H1 (cell line): Measurements from ENCODE around the gene CACNA1C. TPM values are rescaled to one million over a fixed set of nuclear protein-coding genes. Genes with fewer than 3 reads are reported as not detected.

Experiments
- CTCF ChIA-PET: fragments of 300-600 bp; sonication (Branson Sonifier 250); formaldehyde crosslinking; loops from one replicate; lab custom pipeline; 2021; ENCODE audit not compliant: partially characterized antibody; lab: Charles Lee
- POLR2A ChIA-PET: fragments of 300-600 bp; sonication (Branson Sonifier 250); formaldehyde crosslinking; loops from one replicate; lab custom pipeline; 2021; ENCODE audit warnings: inconsistent platforms; ENCODE audit not compliant: partially characterized antibody; lab: Charles Lee
- DNase-seq, 2 experiments: peaks; one replicate each; pipeline versions ENCODE4 v3.0.0 to v3.0.0-alpha.2; 2010 to 2022; ENCODE audit warnings: low spot score in 2 of 2, low read depth in 1 of 2, mixed read lengths in 1 of 2
- FAIRE-seq: peaks from 2 replicates; lab custom pipeline; 2011; peaks lifted over from hg19 to GRCh38; lab: Jason Lieb, UNC
- H2AFZ ChIP-seq: 2 replicates; pipeline ENCODE4 v1.8.1; 2012; ENCODE audit warnings: low read length, inconsistent platforms
- H2AK5ac ChIP-seq: 2 replicates; pipeline ENCODE4 v1.6.1; 2013; ENCODE audit warnings: low read depth, low read length
- H2BK120ac ChIP-seq: replicated peaks from 2 replicates; pipeline ENCODE3; 2013; ENCODE audit warnings: low read depth, low read length, inconsistent platforms
- H2BK12ac ChIP-seq: 2 replicates; pipeline ENCODE4 v1.6.1; 2013; ENCODE audit warnings: low read depth, low read length
- H2BK15ac ChIP-seq: 2 replicates; pipeline ENCODE4 v1.6.1; 2013; ENCODE audit warnings: low read length
- H2BK20ac ChIP-seq: 2 replicates; pipeline ENCODE4 v1.6.1; 2013; ENCODE audit warnings: low read length
- H2BK5ac ChIP-seq: 2 replicates; pipeline ENCODE4 v1.6.1; 2013; ENCODE audit warnings: low read depth, low read length
- H3K14ac ChIP-seq: 2 replicates; pipeline ENCODE4 v1.6.1; 2013; ENCODE audit warnings: inconsistent platforms; ENCODE audit not compliant: insufficient read length
- H3K18ac ChIP-seq: 2 replicates; pipeline ENCODE4 v1.6.1; 2013; ENCODE audit warnings: low read length; ENCODE audit errors: extremely low read depth
- H3K23ac ChIP-seq: 2 replicates; pipeline ENCODE4 v1.6.1; 2013; ENCODE audit warnings: inconsistent platforms; ENCODE audit not compliant: insufficient read length
- H3K23me2 ChIP-seq: 2 replicates; pipeline ENCODE4 v1.6.1; 2013; ENCODE audit warnings: low read depth, low read length
- H3K27ac ChIP-seq: 2 replicates; pipeline ENCODE4 v1.6.1; 2011; ENCODE audit warnings: low read depth, low read length, inconsistent platforms
- H3K27me3 ChIP-seq, 4 experiments: replicated peaks in 1 of 4; 1 replicate in 1 of 4; 2 replicates in 3 of 4; pipeline versions ENCODE4 v1.6.1 to v1.8.1; 2011 to 2013; ENCODE audit warnings: low read length in 3 of 4, mild to moderate bottlenecking in 3 of 4, inconsistent platforms in 2 of 4, mixed read lengths in 2 of 4, moderate library complexity in 1 of 4; ENCODE audit not compliant: control insufficient read depth in 3 of 4, insufficient read depth in 3 of 4; ENCODE audit errors: extremely low read depth in 1 of 4
- H3K36me3 ChIP-seq, 4 experiments: 2 replicates each; pipeline versions ENCODE4 v1.6.1 to v1.8.1; 2011 to 2013; ENCODE audit warnings: mild to moderate bottlenecking in 4 of 4, low read length in 3 of 4, moderate library complexity in 2 of 4, control low read depth in 1 of 4, inconsistent platforms in 1 of 4; ENCODE audit not compliant: insufficient read depth in 4 of 4, control insufficient read depth in 2 of 4
- H3K4ac ChIP-seq: replicated peaks from 2 replicates; pipeline ENCODE3; 2013; ENCODE audit warnings: low read length, low read depth, mixed read lengths, inconsistent platforms; ENCODE audit not compliant: insufficient read length
- H3K4me1 ChIP-seq, 4 experiments: replicated peaks in 1 of 4; 1 replicate in 1 of 4; 2 replicates in 3 of 4; pipeline versions ENCODE4 v1.6.1 to v1.8.1; 2011 to 2013; ENCODE audit warnings: low read length in 3 of 4, inconsistent platforms in 2 of 4, mixed read lengths in 1 of 4; ENCODE audit not compliant: insufficient read depth in 4 of 4, control insufficient read depth in 3 of 4
- H3K4me2 ChIP-seq, 2 experiments: 2 replicates each; pipeline versions ENCODE4 v1.6.1 to v1.8.1; 2011 to 2013; ENCODE audit warnings: low read depth in 2 of 2, low read length in 2 of 2, control low read depth in 1 of 2, inconsistent platforms in 1 of 2, mild to moderate bottlenecking in 1 of 2; ENCODE audit not compliant: insufficient read depth in 1 of 2
- H3K4me3 ChIP-seq, 4 experiments: fragments of 200-600, 300-600 bp in 1 of 4; sonication (generic), shearing (Covaris generic), sonication (Bioruptor Twin) in 1 of 4; 2 replicates each; pipeline versions ENCODE4 v1.5.1 to v1.8.1; 2011 to 2016; ENCODE audit warnings: low read length in 4 of 4, low read depth in 3 of 4, control low read depth in 2 of 4, inconsistent platforms in 2 of 4, mild to moderate bottlenecking in 2 of 4, mixed read lengths in 1 of 4, moderate library complexity in 1 of 4; ENCODE audit not compliant: insufficient read depth in 2 of 4; ENCODE audit errors: extremely low read depth in 1 of 4
- H3K56ac ChIP-seq: replicated peaks from 2 replicates; pipeline ENCODE3; 2013; ENCODE audit warnings: low read depth, mild to moderate bottlenecking, mixed read lengths, low read length, inconsistent platforms; ENCODE audit not compliant: insufficient read length
- H3K79me1 ChIP-seq: 2 replicates; pipeline ENCODE4 v1.6.1; 2013; ENCODE audit warnings: low read depth, low read length, control low read depth
- H3K79me2 ChIP-seq, 2 experiments: 2 replicates each; pipeline versions ENCODE4 v1.6.1 to v1.8.1; 2012 to 2013; ENCODE audit warnings: low read length in 2 of 2, mild to moderate bottlenecking in 2 of 2, inconsistent platforms in 1 of 2; ENCODE audit not compliant: insufficient read depth in 2 of 2, control insufficient read depth in 1 of 2
- H3K9ac ChIP-seq, 4 experiments: replicated peaks in 1 of 4; 1 replicate in 1 of 4; 2 replicates in 3 of 4; pipeline versions ENCODE4 v1.6.1 to v1.8.1; 2011 to 2013; ENCODE audit warnings: low read depth in 3 of 4, low read length in 3 of 4, control low read depth in 2 of 4, mild to moderate bottlenecking in 2 of 4, moderate library complexity in 2 of 4, inconsistent platforms in 1 of 4; ENCODE audit errors: extremely low read depth in 1 of 4
- H3K9me3 ChIP-seq, 2 experiments: 2 replicates each; pipeline versions ENCODE4 v1.6.1 to v1.8.1; 2012 to 2013; ENCODE audit warnings: mild to moderate bottlenecking in 2 of 2, moderate library complexity in 2 of 2, control low read depth in 1 of 2, inconsistent platforms in 1 of 2, low read depth in 1 of 2, low read length in 1 of 2, mixed read lengths in 1 of 2; ENCODE audit not compliant: insufficient read depth in 2 of 2
- H4K20me1 ChIP-seq, 2 experiments: replicated peaks in 1 of 2; 2 replicates each; pipeline versions ENCODE3 to v1.8.1; 2011 to 2013; ENCODE audit warnings: inconsistent platforms in 2 of 2, low read length in 2 of 2, mild to moderate bottlenecking in 1 of 2; ENCODE audit not compliant: insufficient read depth in 2 of 2, control insufficient read depth in 1 of 2
- H4K5ac ChIP-seq: 2 replicates; pipeline ENCODE4 v1.6.1; 2013; ENCODE audit warnings: low read length, low read depth, mixed read lengths, inconsistent platforms; ENCODE audit not compliant: insufficient read length
- H4K8ac ChIP-seq: 2 replicates; pipeline ENCODE4 v1.8.0; 2013; ENCODE audit warnings: mild to moderate bottlenecking, moderate library complexity, low read length, inconsistent platforms; ENCODE audit not compliant: insufficient read depth; ENCODE audit errors: extremely low read depth
- H4K91ac ChIP-seq: replicated peaks from 2 replicates; pipeline ENCODE3; 2013; ENCODE audit warnings: low read length, mixed read lengths, inconsistent platforms; ENCODE audit not compliant: insufficient read length
- ATF3 ChIP-seq: IDR thresholded peaks from 2 replicates; pipeline ENCODE4 v1.6.1; 2011; ENCODE audit warnings: low read depth, mild to moderate bottlenecking, low read length; ENCODE audit not compliant: insufficient read depth
- BACH1 ChIP-seq: IDR thresholded peaks from 2 replicates; pipeline ENCODE4 v1.6.1; 2012; ENCODE audit warnings: low read length, improper control_type of control experiment
- CHD1 ChIP-seq: IDR thresholded peaks from 2 replicates; pipeline ENCODE4 v1.6.1; 2012; ENCODE audit warnings: low read depth, low read length, improper control_type of control experiment
- CTBP2 ChIP-seq: IDR thresholded peaks from 2 replicates; pipeline ENCODE4 v1.7.0; 2011; ENCODE audit warnings: borderline replicate concordance, mild to moderate bottlenecking, moderate library complexity, mixed read lengths, low read length; ENCODE audit not compliant: insufficient read depth, insufficient read length
- EP300 ChIP-seq, 2 experiments: IDR thresholded peaks; 1 replicate in 1 of 2; 2 replicates in 1 of 2; pipeline ENCODE4 v1.6.1; 2011 to 2012; ENCODE audit warnings: low read depth in 2 of 2, low read length in 2 of 2, mild to moderate bottlenecking in 2 of 2, borderline replicate concordance in 1 of 2, inconsistent platforms in 1 of 2, moderate library complexity in 1 of 2
- JUND ChIP-seq: IDR thresholded peaks from 2 replicates; pipeline ENCODE4 v1.6.1; 2011; ENCODE audit warnings: mild to moderate bottlenecking, improper control_type of control experiment, low read length
- KDM4A ChIP-seq: IDR thresholded peaks from one replicate; pipeline ENCODE4 v1.7.1; 2012; ENCODE audit warnings: low read depth, mild to moderate bottlenecking, moderate library complexity, low read length, inconsistent platforms; ENCODE audit not compliant: severe bottlenecking
- KDM5A ChIP-seq: fragments of 200-600 bp; IDR thresholded peaks from 2 replicates; pipeline ENCODE4 v1.7.1; 2012; ENCODE audit warnings: mild to moderate bottlenecking, low read length, inconsistent platforms, mixed read lengths
- SIRT6 ChIP-seq: IDR thresholded peaks from one replicate; pipeline ENCODE4 v1.7.1; 2012; ENCODE audit warnings: low read length, inconsistent platforms
- SRF ChIP-seq: IDR thresholded peaks from 2 replicates; pipeline ENCODE4 v1.6.1; 2011; ENCODE audit warnings: mild to moderate bottlenecking, low read depth, low read length, moderate library complexity
- TBP ChIP-seq: IDR thresholded peaks from 2 replicates; pipeline ENCODE4 v1.6.1; 2011; ENCODE audit warnings: low read depth, low read length, improper control_type of control experiment
- ZNF274 ChIP-seq: IDR thresholded peaks from 2 replicates; pipeline ENCODE4 v1.7.0; 2012; ENCODE audit warnings: low read length, borderline replicate concordance; ENCODE audit errors: extremely low read depth
- WGBS, 2 experiments: shearing (Covaris generic) in 1 of 2; methylation state at CpG; one replicate each; pipeline versions ENCODE4 v1.1.6 to v1.1.7; 2013 to 2015; ENCODE audit warnings: low lambda C conversion rate in 2 of 2, mixed read lengths in 2 of 2, inconsistent platforms in 1 of 2, low coverage in 1 of 2, missing lambda C conversion rate in 1 of 2; ENCODE audit not compliant: insufficient replicate concordance in 2 of 2, insufficient coverage in 1 of 2, insufficient read length in 1 of 2; ENCODE audit errors: extremely low coverage in 1 of 2, missing lambda C conversion rate in 1 of 2; 5-methylcytosine and 5-hydroxymethylcytosine counted together
- polyA plus RNA-seq, 7 experiments: library from polyadenylated mRNA; depleted of rRNA in 3 of 7; stranded (reverse) in 5 of 7; unstranded in 2 of 7; fragments of >200 nt in 5 of 7; fragments of 200-250 nt in 2 of 7; gene quantifications; 1 replicate in 5 of 7; 2 replicates in 1 of 7; 4 replicates in 1 of 7; pipeline versions ENCODE4 v1.2.1 to v1.2.3, GENCODE V29; 2011 to 2013; ENCODE audit warnings: missing spikeins in 2 of 7, mixed read lengths in 2 of 7
- total RNA-seq: library from RNA; stranded (reverse); fragmentation: NEBNext Ultra II Directional; extraction: Animal tissue kit (Norgen Biotek cat#: 25700); gene quantifications from 2 replicates; pipeline ENCODE4 v1.2.1, GENCODE V29; 2021

Gene CACNA1C
- total and polyA plus RNA-seq, 2 of the 8 experiments (the other 6 are each of a cell fraction or from before 2014, with no cell fraction given): 1.3 TPM

GRCh38 chr12:2190896-2191533 is 138.2 kb downstream of the CACNA1C start:
- FAIRE-seq: no peak
- TF ChIP-seq BACH1: no peak
- no peak for TF ChIP-seq ATF3
- no peak for TF ChIP-seq KDM4A
- no peak for TF ChIP-seq JUND
- no peak for TF ChIP-seq SIRT6
- no peak for TF ChIP-seq TBP
- TF ChIP-seq ZNF274: no peak
- TF ChIP-seq EP300 (IDR thresholded peaks at IDR 0.05; ENCODE audit: borderline replicate concordance in 1 of 2, low read depth in 2 of 2, low read length in 2 of 2): no peak
- no peak for TF ChIP-seq KDM5A
- TF ChIP-seq CTBP2: no peak
- no peak for TF ChIP-seq CHD1
- no peak for TF ChIP-seq SRF
- H2BK20ac ChIP-seq: peak overlapping the region; percentile 91
- H2BK12ac ChIP-seq: peak overlapping the region; percentile 100
- no peak overlapping the region for H2AFZ ChIP-seq
- POLR2A ChIA-PET: no interaction called here
- CTCF ChIA-PET: no interaction called here
- H4K8ac ChIP-seq: peak overlapping the region; percentile 31; the same call in 1 of the 2 replicates
- H2AK5ac ChIP-seq: peak overlapping the region; percentile 100
- peak overlapping the region; percentile 89 for H2BK120ac ChIP-seq
- no peak overlapping the region for H3K4me3 ChIP-seq
- no peak for DNase-seq
- 87% methylated on average over 15 of the region's 15 CpGs; no CpG with 5 or more reads in 1 of the 2 experiments for WGBS, 2 experiments
- H3K9ac ChIP-seq: no peak overlapping the region
- H4K5ac ChIP-seq: no peak overlapping the region
- H3K27ac ChIP-seq: peak overlapping the region; percentile 21; the same call in 1 of the 2 replicates
- H3K18ac ChIP-seq: peak overlapping the region; percentile 95; the same call in 1 of the 2 replicates
- no peaks in the 10 kb centered on the region for H4K20me1 ChIP-seq
- H3K79me1 ChIP-seq: no peaks in the 10 kb centered on the region
- peak overlapping the region; percentile 74 for H3K14ac ChIP-seq
- H3K4me2 ChIP-seq: peak overlapping the region; percentile 11 to 66; a peak in 2 of 4 replicates
- no peaks in the 10 kb centered on the region for H3K79me2 ChIP-seq
- H3K23ac ChIP-seq: peak overlapping the region; percentile 85
- H4K91ac ChIP-seq: peak overlapping the region; percentile 99
- H3K27me3 ChIP-seq: no peaks in the 10 kb centered on the region
- H3K36me3 ChIP-seq: no peaks in the 10 kb centered on the region
- H3K4ac ChIP-seq: peak overlapping the region; percentile 99
- no peaks in the 10 kb centered on the region for H3K9me3 ChIP-seq
- peaks cover 5% of the 10 kb centered on the region for H3K23me2 ChIP-seq
- H3K4me1 ChIP-seq: peaks cover 11 to 36% (median 23%) of the 10 kb centered on the region in 4 experiments
- H2BK15ac ChIP-seq: peak overlapping the region; percentile 100
- H2BK5ac ChIP-seq: peak overlapping the region; percentile 99
- H3K56ac ChIP-seq: no peak overlapping the region
